Measurements from ENCODE around the gene CCN2.

The CCN2 gene

GRCh38 chr6:131924881-131925474 lies 26.2 kb downstream of the CCN2 start:
- DNase-seq (ENCODE audit: insufficient read length, low spot score) (no peak), FAIRE-seq (no peak)
- TF ChIP-seq CTCF (IDR thresholded peaks at IDR 0.05; ENCODE audit: insufficient read depth, missing control alignments) = peak; percentile 43

- no peak for FAIRE-seq
- no peak for DNase-seq (ENCODE audit: insufficient read length, low spot score)
- peak; percentile 67 for TF ChIP-seq CTCF (IDR thresholded peaks at IDR 0.05; ENCODE audit: insufficient read depth, missing control alignments)
Measured at GRCh38 chr6:131923356-131923755, 27.8 kb downstream of the CCN2 start.

GRCh38 chr6:131920656-131921055 lies 30.5 kb downstream of the CCN2 start:
- DNase-seq (ENCODE audit: insufficient read length, low spot score) (no peak), FAIRE-seq (no peak)
- TF ChIP-seq CTCF (IDR thresholded peaks at IDR 0.05; ENCODE audit: insufficient read depth, missing control alignments) = no peak

GRCh38 chr6:131918650-131919355 lies 32.4 kb downstream of the CCN2 start:
- no peak for DNase-seq (ENCODE audit: insufficient read length, low spot score)
- FAIRE-seq = no peak
- TF ChIP-seq CTCF (IDR thresholded peaks at IDR 0.05; ENCODE audit: insufficient read depth, missing control alignments) = no peak

GRCh38 chr6:131917763-131918649 lies 33.2 kb downstream of the CCN2 start:
- FAIRE-seq (no peak), DNase-seq (ENCODE audit: insufficient read length, low spot score) (no peak)
- no peak for TF ChIP-seq CTCF (IDR thresholded peaks at IDR 0.05; ENCODE audit: insufficient read depth, missing control alignments)

- DNase-seq (ENCODE audit: insufficient read length, low spot score) (no peak), FAIRE-seq (no peak)
- no peak for TF ChIP-seq CTCF (IDR thresholded peaks at IDR 0.05; ENCODE audit: insufficient read depth, missing control alignments)
Measured at GRCh38 chr6:131917318-131917717, 33.9 kb downstream of the CCN2 start.
